ENCODE results near the gene SHH.

The SHH gene

DNA sequence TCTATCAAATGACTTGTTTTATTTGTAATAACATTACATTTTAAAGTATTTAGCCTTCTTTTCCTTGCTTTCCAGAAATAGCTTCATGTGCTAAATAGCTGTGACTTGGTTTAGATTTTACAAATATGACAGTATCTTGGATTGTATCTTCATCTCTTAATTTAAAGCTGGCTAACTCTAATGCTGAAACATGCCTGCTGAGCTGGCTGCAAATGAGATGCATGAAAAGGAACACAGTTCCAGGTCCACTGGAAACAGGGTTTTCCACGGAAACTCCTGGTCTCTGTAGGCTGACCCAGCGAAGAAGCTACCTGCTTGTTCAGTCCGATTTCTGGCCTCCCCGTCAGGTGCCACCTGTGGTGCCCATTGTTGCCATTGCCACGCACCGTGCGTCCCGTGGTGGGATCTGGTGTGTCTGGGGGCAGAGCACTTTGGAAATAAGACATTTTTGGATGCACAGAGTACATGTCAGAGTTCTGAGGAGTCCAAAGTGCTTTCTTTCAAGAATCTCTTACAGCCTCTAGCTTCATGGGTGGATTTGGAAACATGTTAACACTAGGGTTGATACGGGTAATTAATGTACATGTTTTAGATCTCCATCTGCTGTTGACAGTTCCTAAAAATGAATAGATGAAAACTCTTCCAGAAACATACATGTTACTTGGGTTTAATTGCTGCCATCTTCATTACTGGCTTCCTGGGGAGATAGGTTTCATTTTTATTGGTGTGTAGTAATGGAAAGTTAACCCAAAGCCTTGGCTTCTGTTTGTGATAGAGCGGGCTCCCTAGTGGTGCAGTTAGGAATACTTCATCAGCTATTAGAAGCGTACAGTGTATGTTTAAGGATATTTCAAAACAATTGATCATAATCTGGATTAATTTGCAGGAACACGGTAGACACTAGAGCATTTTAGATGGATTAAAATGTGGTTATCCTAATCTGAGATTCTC is 45.0 kb downstream of the SHH start:
- TF ChIP-seq, protein P1, sequence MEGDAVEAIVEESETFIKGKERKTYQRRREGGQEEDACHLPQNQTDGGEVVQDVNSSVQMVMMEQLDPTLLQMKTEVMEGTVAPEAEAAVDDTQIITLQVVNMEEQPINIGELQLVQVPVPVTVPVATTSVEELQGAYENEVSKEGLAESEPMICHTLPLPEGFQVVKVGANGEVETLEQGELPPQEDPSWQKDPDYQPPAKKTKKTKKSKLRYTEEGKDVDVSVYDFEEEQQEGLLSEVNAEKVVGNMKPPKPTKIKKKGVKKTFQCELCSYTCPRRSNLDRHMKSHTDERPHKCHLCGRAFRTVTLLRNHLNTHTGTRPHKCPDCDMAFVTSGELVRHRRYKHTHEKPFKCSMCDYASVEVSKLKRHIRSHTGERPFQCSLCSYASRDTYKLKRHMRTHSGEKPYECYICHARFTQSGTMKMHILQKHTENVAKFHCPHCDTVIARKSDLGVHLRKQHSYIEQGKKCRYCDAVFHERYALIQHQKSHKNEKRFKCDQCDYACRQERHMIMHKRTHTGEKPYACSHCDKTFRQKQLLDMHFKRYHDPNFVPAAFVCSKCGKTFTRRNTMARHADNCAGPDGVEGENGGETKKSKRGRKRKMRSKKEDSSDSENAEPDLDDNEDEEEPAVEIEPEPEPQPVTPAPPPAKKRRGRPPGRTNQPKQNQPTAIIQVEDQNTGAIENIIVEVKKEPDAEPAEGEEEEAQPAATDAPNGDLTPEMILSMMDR (IDR thresholded peaks at IDR 0.05; ENCODE audit: low read depth, low read length) = no peak
- H3K4me3 ChIP-seq (replicated peaks in 1 of 2; ENCODE audit: low read depth in 2 of 2, low read length in 2 of 2) = no peak overlapping the region
- no peak for DNase-seq (ENCODE audit: low read depth in 2 of 2)

DNA sequence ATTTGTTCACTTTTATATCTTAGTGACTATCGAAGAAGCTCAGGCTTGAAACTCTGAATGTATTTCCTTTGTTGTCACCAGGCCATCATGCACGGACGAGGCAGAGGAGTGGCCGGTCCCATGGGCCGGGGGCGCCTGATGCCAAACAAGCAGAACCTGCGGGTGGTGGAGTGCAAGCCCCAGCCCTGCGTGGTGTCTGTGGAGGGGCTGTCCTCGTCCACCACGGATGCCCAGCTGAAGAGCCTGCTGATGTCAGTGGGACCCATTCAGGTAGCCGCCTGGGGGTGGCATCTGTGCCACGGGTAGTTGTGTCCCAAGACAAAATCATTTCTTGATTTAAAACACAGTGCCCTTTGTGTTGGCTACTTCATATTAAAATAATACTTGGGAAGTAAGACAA is 45.9 kb downstream of the SHH start:
- TF ChIP-seq, protein P1 (IDR thresholded peaks at IDR 0.05; ENCODE audit: low read depth, low read length) = no peak
- no peak for DNase-seq (ENCODE audit: low read depth in 2 of 2)
- no peak overlapping the region for H3K4me3 ChIP-seq (replicated peaks in 1 of 2; ENCODE audit: low read depth in 2 of 2, low read length in 2 of 2)

DNA sequence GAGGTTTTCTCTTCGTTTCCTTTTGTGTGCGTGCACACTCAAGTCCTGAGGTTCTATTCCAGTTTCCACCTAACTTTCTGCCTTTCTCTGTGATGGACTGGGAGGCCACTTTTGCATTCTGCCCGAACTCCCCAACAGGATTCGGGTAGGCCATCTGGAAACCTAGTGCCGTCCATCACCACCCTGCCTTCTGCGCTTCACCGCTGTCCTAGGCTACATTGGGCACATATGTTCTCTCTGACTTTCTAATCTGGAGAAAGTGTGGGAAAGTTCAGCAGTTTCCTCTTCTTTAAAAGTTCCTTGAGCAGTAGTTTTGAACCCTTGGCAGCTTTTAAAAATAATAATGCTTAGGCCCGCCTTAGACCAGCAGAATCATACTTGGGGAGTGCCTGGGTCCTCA is 46.8 kb downstream of the SHH start:
- no peak for DNase-seq (ENCODE audit: low read depth in 2 of 2)
- H3K4me3 ChIP-seq (replicated peaks in 1 of 2; ENCODE audit: low read depth in 2 of 2, low read length in 2 of 2) = no peak overlapping the region
- TF ChIP-seq, protein P1 (IDR thresholded peaks at IDR 0.05; ENCODE audit: low read depth, low read length) = no peak

DNA sequence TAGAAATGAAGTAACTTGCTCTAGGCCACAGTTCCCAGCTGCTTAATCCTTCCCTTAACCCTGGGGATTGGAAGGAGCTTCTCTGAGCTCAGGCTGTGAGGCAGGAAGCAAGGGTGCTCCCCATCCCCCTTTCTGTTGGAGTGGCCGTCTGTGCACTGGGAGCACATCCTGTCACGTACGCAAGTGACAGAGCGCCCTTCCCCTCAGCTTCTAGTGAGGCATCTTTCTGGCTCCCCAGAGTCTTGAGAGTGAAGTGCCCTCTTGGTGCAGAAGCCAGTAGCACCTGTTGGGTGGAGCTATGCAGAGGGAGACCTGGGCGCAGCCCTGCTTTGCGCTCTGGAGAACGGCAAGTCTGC is 47.8 kb downstream of the SHH start:
- no peak overlapping the region for H3K4me3 ChIP-seq (replicated peaks in 1 of 2; ENCODE audit: low read depth in 2 of 2, low read length in 2 of 2)
- no peak for DNase-seq (ENCODE audit: low read depth in 2 of 2)
- TF ChIP-seq, protein P1 (IDR thresholded peaks at IDR 0.05; ENCODE audit: low read depth, low read length) = no peak

DNA sequence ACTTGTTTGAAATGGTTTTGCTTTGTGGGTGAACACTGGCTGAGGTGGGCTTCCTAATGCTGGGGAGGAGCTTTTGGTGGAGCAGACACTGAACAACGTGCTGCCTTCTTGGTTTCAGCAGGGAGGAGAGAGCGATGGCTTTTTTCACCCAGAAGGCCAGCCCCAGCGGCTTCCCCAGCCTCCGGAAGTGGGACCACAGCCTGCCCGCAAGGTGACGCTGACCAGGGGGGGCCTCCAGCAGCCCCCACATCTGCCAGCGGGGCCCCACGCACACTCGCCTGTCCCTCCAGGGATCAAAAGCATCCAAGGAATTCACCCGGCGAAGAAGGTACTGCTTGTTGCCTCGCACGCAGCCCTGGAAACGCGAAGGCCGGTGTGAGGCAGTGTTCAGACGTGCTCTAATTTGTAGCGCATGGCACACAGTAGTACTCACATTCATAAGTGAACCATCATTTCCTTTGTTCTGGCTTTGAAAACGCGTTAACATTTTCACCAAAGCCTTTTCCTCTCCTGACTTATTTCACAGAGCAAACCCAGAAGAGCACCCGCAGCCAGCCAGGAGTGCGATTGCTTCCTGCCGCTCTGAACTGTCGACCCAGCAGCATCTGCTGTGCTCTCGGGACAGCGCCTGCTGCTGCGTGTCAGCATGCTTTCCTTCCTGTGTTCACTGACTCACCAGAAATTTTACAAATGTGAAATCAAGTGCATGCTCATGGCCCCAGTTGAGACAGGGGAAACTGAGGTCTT is 48.4 kb downstream of the SHH start:
- peak; percentile 47 to 73 for DNase-seq (ENCODE audit: low read depth in 2 of 2)
- H3K4me3 ChIP-seq (replicated peaks in 1 of 2; ENCODE audit: low read depth in 2 of 2, low read length in 2 of 2) = no peak overlapping the region
- TF ChIP-seq, protein P1 (IDR thresholded peaks at IDR 0.05; ENCODE audit: low read depth, low read length) = no peak

DNA sequence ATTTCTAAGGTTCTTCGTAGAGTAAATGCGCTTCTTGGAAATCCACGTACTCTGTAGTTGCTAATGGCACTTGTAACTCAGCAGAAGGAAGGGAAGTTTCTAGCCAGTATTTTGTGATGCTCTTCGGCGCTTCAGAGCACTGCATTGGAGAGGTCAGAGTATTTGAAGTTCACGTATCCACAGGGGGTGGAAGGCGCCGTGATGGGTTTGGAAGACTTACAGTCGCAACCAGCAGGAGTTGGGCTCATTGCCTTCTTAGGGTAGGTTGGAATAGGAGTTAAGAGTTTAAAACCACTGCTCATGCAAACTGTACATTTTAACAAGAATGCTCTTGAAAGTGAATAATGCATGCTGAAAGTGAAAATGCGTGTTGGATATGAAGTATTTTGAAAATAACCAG is 49.1 kb downstream of the SHH start:
- no peak for DNase-seq (ENCODE audit: low read depth in 2 of 2)
- TF ChIP-seq, protein P1 (IDR thresholded peaks at IDR 0.05; ENCODE audit: low read depth, low read length) = no peak
- no peak overlapping the region for H3K4me3 ChIP-seq (replicated peaks in 1 of 2; ENCODE audit: low read depth in 2 of 2, low read length in 2 of 2)
